GM12878 (cell line): ENCODE data around the gene STK33. TPM values are rescaled to one million over a fixed set of nuclear protein-coding genes. Genes with fewer than 3 reads are reported as not detected.

ENCODE experiments used
- ATAC-seq: fragments of 200-7000 bp; cut with Tn5 transposase; 3 replicates; pipeline ENCODE4 v1.9.1; 2020; ENCODE audit warnings: mild to moderate bottlenecking, moderate library complexity
- BruUV-seq: library from RNA; stranded (reverse); fragments of 400-500 nt; replicated peaks from 2 replicates; lab custom pipeline; 2021; lab: Mats Ljungman, UMichigan
- CTCF ChIA-PET: fragments of 300-600 bp; sonication (Branson Sonifier 250); formaldehyde crosslinking; extraction: SDS; loops from one replicate; lab custom pipeline; 2021; ENCODE audit warnings: inconsistent platforms; lab: Yijun Ruan, JAX
- POLR2A ChIA-PET: fragments of 350-600 bp; formaldehyde crosslinking; extraction: SDS; loops from one replicate; lab custom pipeline; 2021; ENCODE audit warnings: inconsistent platforms; lab: Charles Lee
- RAD21 ChIA-PET: fragments of 300-600 bp; sonication (Branson Sonifier 250); formaldehyde crosslinking; loops from one replicate; lab custom pipeline; 2023; ENCODE audit warnings: antibody characterized with exemption; ENCODE audit not compliant: unreplicated experiment; lab: Charles Lee
- SMC1A ChIA-PET: fragments of 300-600 bp; sonication (Branson Sonifier 250); formaldehyde crosslinking; loops from one replicate; lab custom pipeline; 2023; ENCODE audit not compliant: unreplicated experiment, uncharacterized antibody; lab: Charles Lee
- DNase-seq: peaks from one replicate; pipeline ENCODE4 v3.0.0-alpha.2; 2011; ENCODE audit warnings: low read depth, low spot score
- FAIRE-seq: peaks from 3 replicates; lab custom pipeline; 2011; peaks lifted over from hg19 to GRCh38; lab: Jason Lieb, UNC
- H2AFZ ChIP-seq: 2 replicates; pipeline ENCODE4 v1.6.0; 2011; ENCODE audit warnings: low read depth, low read length, control low read depth; ENCODE audit not compliant: control insufficient read depth
- H3K27ac ChIP-seq: 2 replicates; pipeline ENCODE4 v1.5.1; 2011; ENCODE audit warnings: control low read depth; ENCODE audit not compliant: control insufficient read depth, insufficient read depth
- H3K27me3 ChIP-seq, 2 experiments: replicated peaks in 1 of 2; 2 replicates each; pipeline versions ENCODE4 v1.6.0 to v1.6.1; 2011; ENCODE audit warnings: low read length in 1 of 2; ENCODE audit not compliant: control insufficient read depth in 2 of 2, insufficient read depth in 2 of 2
- H3K36me3 ChIP-seq, 2 experiments: 2 replicates each; pipeline ENCODE4 v1.5.1; 2011; ENCODE audit warnings: low read length in 1 of 2; ENCODE audit not compliant: control insufficient read depth in 2 of 2, insufficient read depth in 2 of 2
- H3K4me1 ChIP-seq: 2 replicates; pipeline ENCODE4 v1.6.1; 2011; ENCODE audit warnings: mild to moderate bottlenecking, low read length, moderate library complexity, mixed read lengths; ENCODE audit not compliant: control insufficient read depth, insufficient read depth
- H3K4me2 ChIP-seq: 2 replicates; pipeline ENCODE4 v1.6.0; 2011; ENCODE audit warnings: control low read depth; ENCODE audit not compliant: control insufficient read depth, insufficient read depth
- H3K4me3 ChIP-seq: fragments of 200-600 bp; sonication (generic); 2 replicates; pipeline ENCODE4 v1.5.1; 2016
- H3K79me2 ChIP-seq: 2 replicates; pipeline ENCODE4 v1.6.0; 2011; ENCODE audit warnings: low read length; ENCODE audit not compliant: control insufficient read depth, insufficient read depth
- H3K9ac ChIP-seq: 2 replicates; pipeline ENCODE4 v1.8.0; 2011; ENCODE audit warnings: low read length, control low read depth, mixed read lengths; ENCODE audit not compliant: control insufficient read depth, insufficient read depth
- H3K9me3 ChIP-seq: replicated peaks from 3 replicates; pipeline ENCODE4 v1.5.1; 2011; ENCODE audit warnings: mild to moderate bottlenecking, low read length; ENCODE audit not compliant: control insufficient read depth, insufficient read depth
- H4K20me1 ChIP-seq: 2 replicates; pipeline ENCODE4 v1.6.0; 2011; ENCODE audit not compliant: control insufficient read depth, insufficient read depth
- HDGF ChIP-seq: fragments of 450-650 bp; IDR thresholded peaks from 2 replicates; pipeline ENCODE4 v1.6.1; 2016; ENCODE audit warnings: antibody characterized with exemption
- MTA2 ChIP-seq: fragments of 450-650 bp; IDR thresholded peaks from 2 replicates; pipeline ENCODE4 v1.6.1; 2016; ENCODE audit warnings: low read depth, mild to moderate bottlenecking, moderate library complexity
- MYB ChIP-seq: fragments of 150-350 bp; IDR thresholded peaks from 2 replicates; pipeline ENCODE4 v1.6.1; 2014; ENCODE audit warnings: mild to moderate bottlenecking, low read depth, low read length, borderline replicate concordance
- NFYB ChIP-seq: IDR thresholded peaks from 2 replicates; pipeline ENCODE4 v1.6.1; 2011; ENCODE audit warnings: low read depth, mild to moderate bottlenecking, low read length, improper control_type of control experiment, moderate library complexity; ENCODE audit not compliant: insufficient read depth
- NR2C2 ChIP-seq: IDR thresholded peaks from 2 replicates; pipeline ENCODE4 v1.6.1; 2011; ENCODE audit warnings: borderline replicate concordance, low read depth; ENCODE audit not compliant: control insufficient read depth, insufficient read length
- POLR2AphosphoS2 ChIP-seq: IDR thresholded peaks from 2 replicates; pipeline ENCODE4 v1.6.1; 2011; ENCODE audit warnings: low read depth, mild to moderate bottlenecking, low read length, improper control_type of control experiment, moderate library complexity
- SIN3A ChIP-seq: IDR thresholded peaks from 2 replicates; pipeline ENCODE4 v1.6.1; 2012; ENCODE audit warnings: low read depth, low read length, improper control_type of control experiment
- WGBS: methylation state at CpG from one replicate; pipeline ENCODE4 v1.1.6; 2016; ENCODE audit warnings: low lambda C conversion rate; ENCODE audit not compliant: insufficient replicate concordance, insufficient coverage; ENCODE audit errors: missing lambda C conversion rate; 5-methylcytosine and 5-hydroxymethylcytosine counted together
- in situ Hi-C: fragments of 300-500 bp; cut with MboI; formaldehyde crosslinking; loops from 9 replicates; pipeline ENCODE4 v1.14.3; 2018; ENCODE audit warnings: mixed read lengths
- intact Hi-C: fragments of 100-400 bp; cut with micrococcal nuclease; formaldehyde crosslinking; loops from one replicate; pipeline ENCODE4 v1.14.2; 2022; ENCODE audit not compliant: unreplicated experiment
- polyA plus RNA-seq, 11 experiments: library from polyadenylated mRNA; depleted of rRNA in 4 of 11; unstranded in 6 of 11; stranded (reverse) in 5 of 11; fragments of >200 nt; fragmentation: Nextera tagmentation in 4 of 11; fragmentation: Illumina TruSeq in 1 of 11; extraction: Ambion mirVana in 4 of 11; extraction: Trizol in 1 of 11; gene quantifications; 1 replicate in 1 of 11; 2 replicates in 10 of 11; pipeline versions ENCODE4 v1.2.1 to v1.2.3, GENCODE V29; 2011 to 2016; ENCODE audit warnings: inconsistent platforms in 2 of 11, missing spikeins in 2 of 11, low read depth in 1 of 11
- total RNA-seq, 4 experiments: library from RNA; depleted of rRNA in 3 of 4; stranded (reverse); fragments of >200 nt in 3 of 4; fragmentation: Illumina TruSeq in 1 of 4; extraction: Trizol in 1 of 4; gene quantifications; 2 replicates each; pipeline versions ENCODE4 v1.2.1 to v1.2.3, GENCODE V29; 2013 to 2021

Gene STK33
- total and polyA plus RNA-seq, 10 of the 15 experiments (the other 5 are each of a cell fraction or from before 2014, with no cell fraction given), result 5.2 to 27.3 (median 18.3) TPM

DNA sequence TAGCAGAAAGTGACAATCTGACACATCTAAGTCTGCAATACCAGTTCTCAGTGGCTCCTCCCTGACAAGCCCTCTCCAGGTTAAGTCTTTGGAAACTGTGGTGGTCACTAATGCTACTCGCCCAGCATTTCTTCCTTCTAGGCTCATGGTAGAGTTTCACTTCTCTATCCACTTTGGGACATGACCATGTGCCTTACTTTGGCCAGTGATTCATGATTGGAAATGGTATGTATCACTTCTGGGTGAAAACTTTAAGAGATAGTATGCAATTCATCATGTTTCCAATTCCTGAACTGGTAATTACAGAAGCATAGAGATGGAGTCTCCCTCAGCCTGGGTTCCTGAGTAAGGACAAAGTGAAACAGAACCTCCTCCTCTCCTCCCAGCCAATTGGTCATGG, 178.8 kb downstream of the STK33 start:
- Histone ChIP-seq H3K9ac (no peak overlapping the region), H3K9me3 (no peaks in the 10 kb centered on the region), H3K4me2 (no peak overlapping the region), H3K27me3 (no peaks in the 10 kb centered on the region), H2AFZ (no peak overlapping the region), H3K79me2 (no peaks in the 10 kb centered on the region), H3K27ac (no peak overlapping the region), H3K4me1 (no peaks in the 10 kb centered on the region), H4K20me1 (no peaks in the 10 kb centered on the region), H3K4me3 (no peak overlapping the region), H3K36me3 (no peaks in the 10 kb centered on the region)
- POLR2A ChIA-PET, result no interaction called here
- no TSS peak for BruUV-seq
- 29% methylated on average over 1 of the region's 1 CpG for WGBS
- intact Hi-C loops, result no loop called here
- SMC1A ChIA-PET, result interaction anchor here (0.7 kb wide), 1 partner anchor 126 kb away, joined by 3 read pairs; no protein-coding TSS in a partner anchor
- RAD21 ChIA-PET, result no interaction called here
- CTCF ChIA-PET, result no interaction called here
- no peak for DNase-seq
- FAIRE-seq, result no peak
- in situ Hi-C loops, result no loop called here
- no peak for TF ChIP-seq SIN3A
- TF ChIP-seq MYB, result no peak
- no peak for TF ChIP-seq MTA2
- TF ChIP-seq NFYB, result no peak
- no peak for TF ChIP-seq HDGF
- ATAC-seq, result no peak

DNA sequence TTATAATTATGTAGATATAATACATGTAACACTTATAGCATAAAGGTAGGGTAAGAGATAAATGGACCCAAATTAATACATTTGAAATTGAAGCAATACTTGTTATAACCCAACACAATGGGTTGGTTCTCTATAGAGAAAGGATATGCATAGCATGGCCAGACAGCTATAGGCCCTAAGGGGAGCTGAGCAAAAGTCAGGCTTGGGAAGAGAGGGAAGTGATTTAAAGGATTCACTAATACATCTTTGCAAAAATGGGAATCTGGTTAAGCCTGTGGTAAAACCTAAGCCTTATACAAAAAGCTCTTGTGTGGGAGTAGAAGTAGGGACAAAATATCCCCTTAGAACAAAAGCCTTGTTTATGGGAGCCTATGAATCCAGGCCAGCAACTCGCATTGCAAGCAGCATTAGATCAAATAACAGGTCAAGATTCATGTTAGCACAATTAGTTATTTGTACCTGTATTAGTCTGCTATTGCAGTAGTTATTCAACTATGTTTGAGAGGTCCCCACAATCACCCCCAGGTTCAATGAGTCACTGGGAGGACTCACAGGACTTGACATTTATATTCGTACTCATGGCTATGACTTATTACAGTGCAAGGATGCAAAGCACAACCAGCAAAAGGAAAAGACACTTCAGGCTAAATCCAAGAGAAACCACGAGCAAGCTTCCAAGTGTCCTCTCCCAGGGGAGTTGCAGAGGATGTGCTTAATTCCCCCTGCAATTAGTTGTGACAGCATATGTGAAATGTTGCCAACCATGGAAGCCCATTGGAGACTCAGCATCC, 185.7 kb downstream of the STK33 start:
- WGBS, result 65% methylated on average over 3 of the region's 3 CpGs

More for the DNA sequence above, 185.7 kb downstream of the STK33 start:
- no peak for DNase-seq
- TF ChIP-seq POLR2AphosphoS2 (no peak), NR2C2 (no peak)
- TF ChIP-seq, all 136 proteins: peak for 0
- Histone ChIP-seq H3K4me1 (no peaks in the 10 kb centered on the region), H2AFZ (no peak overlapping the region), H3K27me3 (no peaks in the 10 kb centered on the region), H4K20me1 (no peaks in the 10 kb centered on the region), H3K4me3 (no peak overlapping the region), H3K4me2 (no peak overlapping the region), H3K27ac (no peak overlapping the region), H3K79me2 (no peaks in the 10 kb centered on the region), H3K9me3 (no peaks in the 10 kb centered on the region), H3K36me3 (no peaks in the 10 kb centered on the region), H3K9ac (no peak overlapping the region)
- no TSS peak for BruUV-seq
- no peak for ATAC-seq
- ChIA-PET RAD21 (no interaction called here), POLR2A (no interaction called here), CTCF (no interaction called here), SMC1A (no interaction called here)
- in situ Hi-C loops (no loop called here), intact Hi-C loops (no loop called here)
- FAIRE-seq, result no peak
